H1 (cell line): ENCODE results near the gene VAMP3. TPM values are rescaled to one million over a fixed set of nuclear protein-coding genes. Genes with fewer than 3 reads are reported as not detected.

Experiments
- CTCF ChIA-PET: fragments of 300-600 bp; sonication (Branson Sonifier 250); formaldehyde crosslinking; loops from one replicate; lab custom pipeline; 2021; ENCODE audit not compliant: partially characterized antibody; lab: Charles Lee
- POLR2A ChIA-PET: fragments of 300-600 bp; sonication (Branson Sonifier 250); formaldehyde crosslinking; loops from one replicate; lab custom pipeline; 2021; ENCODE audit warnings: inconsistent platforms; ENCODE audit not compliant: partially characterized antibody; lab: Charles Lee
- DNase-seq, 2 experiments: peaks; one replicate each; pipeline versions ENCODE4 v3.0.0 to v3.0.0-alpha.2; 2010 to 2022; ENCODE audit warnings: low spot score in 2 of 2, low read depth in 1 of 2, mixed read lengths in 1 of 2
- FAIRE-seq: peaks from 2 replicates; lab custom pipeline; 2011; peaks lifted over from hg19 to GRCh38; lab: Jason Lieb, UNC
- H2AFZ ChIP-seq: 2 replicates; pipeline ENCODE4 v1.8.1; 2012; ENCODE audit warnings: low read length, inconsistent platforms
- H2AK5ac ChIP-seq: 2 replicates; pipeline ENCODE4 v1.6.1; 2013; ENCODE audit warnings: low read depth, low read length
- H2BK120ac ChIP-seq: replicated peaks from 2 replicates; pipeline ENCODE3; 2013; ENCODE audit warnings: low read depth, low read length, inconsistent platforms
- H2BK12ac ChIP-seq: 2 replicates; pipeline ENCODE4 v1.6.1; 2013; ENCODE audit warnings: low read depth, low read length
- H2BK15ac ChIP-seq: 2 replicates; pipeline ENCODE4 v1.6.1; 2013; ENCODE audit warnings: low read length
- H2BK20ac ChIP-seq: 2 replicates; pipeline ENCODE4 v1.6.1; 2013; ENCODE audit warnings: low read length
- H2BK5ac ChIP-seq: 2 replicates; pipeline ENCODE4 v1.6.1; 2013; ENCODE audit warnings: low read depth, low read length
- H3K14ac ChIP-seq: 2 replicates; pipeline ENCODE4 v1.6.1; 2013; ENCODE audit warnings: inconsistent platforms; ENCODE audit not compliant: insufficient read length
- H3K18ac ChIP-seq: 2 replicates; pipeline ENCODE4 v1.6.1; 2013; ENCODE audit warnings: low read length; ENCODE audit errors: extremely low read depth
- H3K23ac ChIP-seq: 2 replicates; pipeline ENCODE4 v1.6.1; 2013; ENCODE audit warnings: inconsistent platforms; ENCODE audit not compliant: insufficient read length
- H3K23me2 ChIP-seq: 2 replicates; pipeline ENCODE4 v1.6.1; 2013; ENCODE audit warnings: low read depth, low read length
- H3K27ac ChIP-seq: 2 replicates; pipeline ENCODE4 v1.6.1; 2011; ENCODE audit warnings: low read depth, low read length, inconsistent platforms
- H3K27me3 ChIP-seq, 4 experiments: replicated peaks in 1 of 4; 1 replicate in 1 of 4; 2 replicates in 3 of 4; pipeline versions ENCODE4 v1.6.1 to v1.8.1; 2011 to 2013; ENCODE audit warnings: low read length in 3 of 4, mild to moderate bottlenecking in 3 of 4, inconsistent platforms in 2 of 4, mixed read lengths in 2 of 4, moderate library complexity in 1 of 4; ENCODE audit not compliant: control insufficient read depth in 3 of 4, insufficient read depth in 3 of 4; ENCODE audit errors: extremely low read depth in 1 of 4
- H3K36me3 ChIP-seq, 4 experiments: 2 replicates each; pipeline versions ENCODE4 v1.6.1 to v1.8.1; 2011 to 2013; ENCODE audit warnings: mild to moderate bottlenecking in 4 of 4, low read length in 3 of 4, moderate library complexity in 2 of 4, control low read depth in 1 of 4, inconsistent platforms in 1 of 4; ENCODE audit not compliant: insufficient read depth in 4 of 4, control insufficient read depth in 2 of 4
- H3K4ac ChIP-seq: replicated peaks from 2 replicates; pipeline ENCODE3; 2013; ENCODE audit warnings: low read length, low read depth, mixed read lengths, inconsistent platforms; ENCODE audit not compliant: insufficient read length
- H3K4me1 ChIP-seq, 4 experiments: replicated peaks in 1 of 4; 1 replicate in 1 of 4; 2 replicates in 3 of 4; pipeline versions ENCODE4 v1.6.1 to v1.8.1; 2011 to 2013; ENCODE audit warnings: low read length in 3 of 4, inconsistent platforms in 2 of 4, mixed read lengths in 1 of 4; ENCODE audit not compliant: insufficient read depth in 4 of 4, control insufficient read depth in 3 of 4
- H3K4me2 ChIP-seq, 2 experiments: 2 replicates each; pipeline versions ENCODE4 v1.6.1 to v1.8.1; 2011 to 2013; ENCODE audit warnings: low read depth in 2 of 2, low read length in 2 of 2, control low read depth in 1 of 2, inconsistent platforms in 1 of 2, mild to moderate bottlenecking in 1 of 2; ENCODE audit not compliant: insufficient read depth in 1 of 2
- H3K4me3 ChIP-seq, 4 experiments: fragments of 200-600, 300-600 bp in 1 of 4; sonication (generic), shearing (Covaris generic), sonication (Bioruptor Twin) in 1 of 4; 2 replicates each; pipeline versions ENCODE4 v1.5.1 to v1.8.1; 2011 to 2016; ENCODE audit warnings: low read length in 4 of 4, low read depth in 3 of 4, control low read depth in 2 of 4, inconsistent platforms in 2 of 4, mild to moderate bottlenecking in 2 of 4, mixed read lengths in 1 of 4, moderate library complexity in 1 of 4; ENCODE audit not compliant: insufficient read depth in 2 of 4; ENCODE audit errors: extremely low read depth in 1 of 4
- H3K56ac ChIP-seq: replicated peaks from 2 replicates; pipeline ENCODE3; 2013; ENCODE audit warnings: low read depth, mild to moderate bottlenecking, mixed read lengths, low read length, inconsistent platforms; ENCODE audit not compliant: insufficient read length
- H3K79me1 ChIP-seq: 2 replicates; pipeline ENCODE4 v1.6.1; 2013; ENCODE audit warnings: low read depth, low read length, control low read depth
- H3K79me2 ChIP-seq, 2 experiments: 2 replicates each; pipeline versions ENCODE4 v1.6.1 to v1.8.1; 2012 to 2013; ENCODE audit warnings: low read length in 2 of 2, mild to moderate bottlenecking in 2 of 2, inconsistent platforms in 1 of 2; ENCODE audit not compliant: insufficient read depth in 2 of 2, control insufficient read depth in 1 of 2
- H3K9ac ChIP-seq, 4 experiments: replicated peaks in 1 of 4; 1 replicate in 1 of 4; 2 replicates in 3 of 4; pipeline versions ENCODE4 v1.6.1 to v1.8.1; 2011 to 2013; ENCODE audit warnings: low read depth in 3 of 4, low read length in 3 of 4, control low read depth in 2 of 4, mild to moderate bottlenecking in 2 of 4, moderate library complexity in 2 of 4, inconsistent platforms in 1 of 4; ENCODE audit errors: extremely low read depth in 1 of 4
- H3K9me3 ChIP-seq, 2 experiments: 2 replicates each; pipeline versions ENCODE4 v1.6.1 to v1.8.1; 2012 to 2013; ENCODE audit warnings: mild to moderate bottlenecking in 2 of 2, moderate library complexity in 2 of 2, control low read depth in 1 of 2, inconsistent platforms in 1 of 2, low read depth in 1 of 2, low read length in 1 of 2, mixed read lengths in 1 of 2; ENCODE audit not compliant: insufficient read depth in 2 of 2
- H4K20me1 ChIP-seq, 2 experiments: replicated peaks in 1 of 2; 2 replicates each; pipeline versions ENCODE3 to v1.8.1; 2011 to 2013; ENCODE audit warnings: inconsistent platforms in 2 of 2, low read length in 2 of 2, mild to moderate bottlenecking in 1 of 2; ENCODE audit not compliant: insufficient read depth in 2 of 2, control insufficient read depth in 1 of 2
- H4K5ac ChIP-seq: 2 replicates; pipeline ENCODE4 v1.6.1; 2013; ENCODE audit warnings: low read length, low read depth, mixed read lengths, inconsistent platforms; ENCODE audit not compliant: insufficient read length
- H4K8ac ChIP-seq: 2 replicates; pipeline ENCODE4 v1.8.0; 2013; ENCODE audit warnings: mild to moderate bottlenecking, moderate library complexity, low read length, inconsistent platforms; ENCODE audit not compliant: insufficient read depth; ENCODE audit errors: extremely low read depth
- H4K91ac ChIP-seq: replicated peaks from 2 replicates; pipeline ENCODE3; 2013; ENCODE audit warnings: low read length, mixed read lengths, inconsistent platforms; ENCODE audit not compliant: insufficient read length
- ATF2 ChIP-seq: IDR thresholded peaks from 2 replicates; pipeline ENCODE4 v1.6.1; 2012; ENCODE audit warnings: low read length, inconsistent platforms
- CEBPB ChIP-seq: IDR thresholded peaks from 2 replicates; pipeline ENCODE4 v1.6.1; 2012; ENCODE audit warnings: low read depth, low read length
- HDAC6 ChIP-seq: IDR thresholded peaks from one replicate; pipeline ENCODE4 v1.7.1; 2012; ENCODE audit warnings: low read depth, mild to moderate bottlenecking, inconsistent platforms, low read length, moderate library complexity
- NANOG ChIP-seq: IDR thresholded peaks from 2 replicates; pipeline ENCODE4 v1.6.1; 2011; ENCODE audit warnings: low read length, low read depth, mild to moderate bottlenecking, inconsistent platforms; ENCODE audit not compliant: insufficient read depth, poor library complexity, severe bottlenecking
- RBBP5 ChIP-seq: IDR thresholded peaks from 2 replicates; pipeline ENCODE4 v1.7.1; 2012; ENCODE audit warnings: low read depth, mild to moderate bottlenecking, inconsistent platforms, low read length, moderate library complexity, borderline replicate concordance
- SAP30 ChIP-seq: fragments of 300-600 bp; sonication (generic); IDR thresholded peaks from 2 replicates; pipeline ENCODE4 v1.7.1; 2012; ENCODE audit warnings: low read length, moderate library complexity, mild to moderate bottlenecking, inconsistent platforms; ENCODE audit not compliant: insufficient read depth, insufficient replicate concordance
- SRF ChIP-seq: IDR thresholded peaks from 2 replicates; pipeline ENCODE4 v1.6.1; 2011; ENCODE audit warnings: mild to moderate bottlenecking, low read depth, low read length, moderate library complexity
- WGBS, 2 experiments: shearing (Covaris generic) in 1 of 2; methylation state at CpG; one replicate each; pipeline versions ENCODE4 v1.1.6 to v1.1.7; 2013 to 2015; ENCODE audit warnings: low lambda C conversion rate in 2 of 2, mixed read lengths in 2 of 2, inconsistent platforms in 1 of 2, low coverage in 1 of 2, missing lambda C conversion rate in 1 of 2; ENCODE audit not compliant: insufficient replicate concordance in 2 of 2, insufficient coverage in 1 of 2, insufficient read length in 1 of 2; ENCODE audit errors: extremely low coverage in 1 of 2, missing lambda C conversion rate in 1 of 2; 5-methylcytosine and 5-hydroxymethylcytosine counted together
- polyA plus RNA-seq, 7 experiments: library from polyadenylated mRNA; depleted of rRNA in 3 of 7; stranded (reverse) in 5 of 7; unstranded in 2 of 7; fragments of >200 nt in 5 of 7; fragments of 200-250 nt in 2 of 7; gene quantifications; 1 replicate in 5 of 7; 2 replicates in 1 of 7; 4 replicates in 1 of 7; pipeline versions ENCODE4 v1.2.1 to v1.2.3, GENCODE V29; 2011 to 2013; ENCODE audit warnings: missing spikeins in 2 of 7, mixed read lengths in 2 of 7
- total RNA-seq: library from RNA; stranded (reverse); fragmentation: NEBNext Ultra II Directional; extraction: Animal tissue kit (Norgen Biotek cat#: 25700); gene quantifications from 2 replicates; pipeline ENCODE4 v1.2.1, GENCODE V29; 2021

VAMP3 gene
- total and polyA plus RNA-seq, 2 of the 8 experiments (the other 6 are each of a cell fraction or from before 2014, with no cell fraction given) = 27.9 to 36.7 TPM

GRCh38 chr1:7795406-7795805 is 24.3 kb downstream of the VAMP3 start:
- TF ChIP-seq SAP30 (no peak), SRF (no peak), CEBPB (no peak), NANOG (no peak), RBBP5 (no peak), ATF2 (no peak), HDAC6 (no peak)
- no peak for FAIRE-seq
- H4K8ac ChIP-seq = no peak overlapping the region
- H3K18ac ChIP-seq = no peak overlapping the region
- no peaks in the 10 kb centered on the region; the same call in 1 of the 2 replicates for H3K23me2 ChIP-seq
- H3K9ac ChIP-seq = no peak overlapping the region
- 89% methylated on average over 12 of the region's 12 CpGs; no CpG with 5 or more reads in 1 of the 2 experiments for WGBS, 2 experiments
- ChIA-PET CTCF (interaction anchor here (2.5 kb wide), 1 partner anchor 12 kb away, joined by 6 read pairs; no protein-coding TSS in a partner anchor), POLR2A (interaction anchor here (0.7 to 1.3 kb wide), 2 partner anchors 9 to 11 kb away, joined by 4 to 5 read pairs; no protein-coding TSS in a partner anchor)
- H3K23ac ChIP-seq = no peak overlapping the region
- H3K9me3 ChIP-seq = peaks cover 13 to 18% of the 10 kb centered on the region in 2 experiments
- no peak overlapping the region for H3K14ac ChIP-seq
- H2BK120ac ChIP-seq = no peak overlapping the region
- no peak overlapping the region for H2AK5ac ChIP-seq
- H2BK12ac ChIP-seq = no peak overlapping the region
- H3K4me3 ChIP-seq = no peak overlapping the region
- no peak overlapping the region for H3K56ac ChIP-seq
- no peak overlapping the region for H2BK5ac ChIP-seq
- H2BK15ac ChIP-seq = no peak overlapping the region
- H3K79me1 ChIP-seq = no peaks in the 10 kb centered on the region
- H4K5ac ChIP-seq = no peak overlapping the region
- no peaks in the 10 kb centered on the region for H3K4me1 ChIP-seq
- H3K79me2 ChIP-seq = no peaks in the 10 kb centered on the region
- no peak overlapping the region for H3K27ac ChIP-seq
- no peak overlapping the region for H2BK20ac ChIP-seq
- no peak overlapping the region for H2AFZ ChIP-seq
- DNase-seq = no peak
- H3K27me3 ChIP-seq = no peaks in the 10 kb centered on the region
- no peak overlapping the region for H4K91ac ChIP-seq
- H3K4me2 ChIP-seq = no peak overlapping the region
- H3K4ac ChIP-seq = no peak overlapping the region
- peaks cover 2 to 49% (median 11%) of the 10 kb centered on the region in 4 experiments; a peak in 5 of 8 replicates for H3K36me3 ChIP-seq
- H4K20me1 ChIP-seq = no peaks in the 10 kb centered on the region
